Spleen (tissue), 11 donors: ENCODE data around the gene CS. TPM values are rescaled to one million over a fixed set of nuclear protein-coding genes. Genes with fewer than 3 reads are reported as not detected.

ENCODE experiments used
- DNase-seq: peaks from one replicate; pipeline ENCODE4 v3.0.0-alpha.2; 2020
- H3K27ac ChIP-seq, 8 donors: fragments of 200-600 bp; sonication (generic) in 7 of 8; 1 replicate in 4 of 8; 2 replicates in 4 of 8; pipeline versions ENCODE4 v1.5.0 to v1.8.0; 2016 to 2021; ENCODE audit warnings: inconsistent platforms in 4 of 8, mild to moderate bottlenecking in 4 of 8, moderate library complexity in 1 of 8
- H3K27me3 ChIP-seq, 7 donors: fragments of 200-600 bp; sonication (generic) in 6 of 7; replicated peaks in 1 of 7; 1 replicate in 4 of 7; 2 replicates in 3 of 7; pipeline versions ENCODE4 v1.5.0 to v1.8.0; 2016 to 2021; ENCODE audit warnings: inconsistent platforms in 3 of 7, mild to moderate bottlenecking in 1 of 7
- H3K36me3 ChIP-seq, 6 donors: fragments of 200-600 bp; sonication (generic) in 5 of 6; 1 replicate in 4 of 6; 2 replicates in 2 of 6; pipeline versions ENCODE4 v1.5.0 to v1.8.0; 2016 to 2021; ENCODE audit warnings: inconsistent platforms in 2 of 6
- H3K4me1 ChIP-seq, 6 donors: fragments of 200-600 bp; sonication (generic) in 5 of 6; 1 replicate in 3 of 6; 2 replicates in 3 of 6; pipeline versions ENCODE4 v1.5.0 to v1.8.0; 2016 to 2021; ENCODE audit warnings: inconsistent platforms in 3 of 6
- H3K4me3 ChIP-seq, 8 donors: fragments of 200-600 bp; sonication (generic) in 7 of 8; 1 replicate in 4 of 8; 2 replicates in 4 of 8; pipeline versions ENCODE4 v1.5.0 to v1.8.0; 2016 to 2021; ENCODE audit warnings: inconsistent platforms in 4 of 8, mild to moderate bottlenecking in 4 of 8, moderate library complexity in 2 of 8
- H3K9me3 ChIP-seq, 8 donors: fragments of 200-600 bp; sonication (generic) in 7 of 8; 1 replicate in 4 of 8; 2 replicates in 4 of 8; pipeline versions ENCODE4 v1.5.0 to v1.8.0; 2016 to 2021; ENCODE audit warnings: inconsistent platforms in 4 of 8
- CTCF ChIP-seq, 11 experiments: fragments of 200-600 bp in 7 of 11; fragments of 450-650 bp in 4 of 11; sonication (generic) in 4 of 11; IDR thresholded peaks in 8 of 11; conservative IDR thresholded peaks in 3 of 11; 1 replicate in 7 of 11; 2 replicates in 4 of 11; pipeline versions ENCODE4 v1.4.0 to v1.8.0; 2016 to 2021; ENCODE audit warnings: antibody characterized with exemption in 11 of 11, inconsistent platforms in 4 of 11, mild to moderate bottlenecking in 1 of 11
- POLR2A ChIP-seq, 3 donors: fragments of 450-650 bp; IDR thresholded peaks; one replicate each; pipeline ENCODE4 v1.5.1; 2017; ENCODE audit warnings: antibody characterized with exemption in 3 of 3, mild to moderate bottlenecking in 1 of 3
- POLR2AphosphoS5 ChIP-seq, 3 donors: sonication (generic); formaldehyde crosslinking; IDR thresholded peaks; one replicate each; pipeline ENCODE4 v1.5.1; 2017; ENCODE audit warnings: antibody characterized with exemption in 3 of 3
- WGBS, 5 donors: extraction: QIAGEN DNeasy Blood & Tissue Kit in 3 of 5; methylation state at CpG; one replicate each; pipeline versions ENCODE4 v1.1.5 to v1.1.7; 2013 to 2018; 5-methylcytosine and 5-hydroxymethylcytosine counted together
- intact Hi-C: fragments of 100-400 bp; cut with DNase I; formaldehyde crosslinking; loops from one replicate; pipeline ENCODE4 v1.15.0; 2023; ENCODE audit warnings: low total_unique reads
- polyA plus RNA-seq, 3 donors: library from polyadenylated mRNA; stranded (reverse); fragments of 200-250 nt; gene quantifications; one replicate each; pipeline ENCODE4 v1.2.1, GENCODE V29; 2013
- total RNA-seq, 7 donors: library from RNA; depleted of rRNA in 3 of 7; stranded (reverse); fragments of >200 nt in 3 of 7; fragmentation: NEBNext Ultra II Directional in 4 of 7; extraction: Animal tissue kit (Norgen Biotek cat#: 25700) in 4 of 7; gene quantifications; one replicate each; pipeline versions ENCODE4 v1.1.0 to v1.2.1, GENCODE V29; 2016 to 2021
- donor health status: healthy with polysubstance abuse.
- donor health status: DM: no; HTN: no; CAD: no; lungs with moderate emphysema.
- donor health status: DM: no; HTN: no; CAD: no.
- donor health status: Bipolar disorder and iron deficiency.
- donor health status: healthy.
- donor health status: DM: no; HTN: no; CAD: no.
- donor health status: DM: yes; HTN: yes; CAD: no.

CS gene
- total and polyA plus RNA-seq, 10 donors: 35.6 to 141 (median 125) TPM

- H3K36me3 ChIP-seq: peaks cover 0 to 9% (median under 1%) of the 10 kb centered on the region in 6 donors
- intact Hi-C loops: no loop called here
- 88 to 96% (median 92%) methylated on average over 3 of the region's 3 CpGs for WGBS, 5 donors
- TF ChIP-seq POLR2A (IDR thresholded peaks at IDR 0.05): no peak
- no peak for TF ChIP-seq POLR2AphosphoS5 (IDR thresholded peaks at IDR 0.05)
- TF ChIP-seq CTCF (IDR thresholded peaks at IDR 0.05 in 8 of 11, conservative IDR thresholded peaks at IDR 0.05 in 3 of 11): no peak
- H3K9me3 ChIP-seq: no peaks in the 10 kb centered on the region
- no peak overlapping the region for H3K27ac ChIP-seq
- no peak for DNase-seq
- peaks cover 20 to 36% (median 31%) of the 10 kb centered on the region in 6 donors for H3K4me1 ChIP-seq
- no peak overlapping the region for H3K4me3 ChIP-seq
- no peaks in the 10 kb centered on the region for H3K27me3 ChIP-seq
Measured at GRCh38 chr12:56260921-56261320, 39.2 kb downstream of the CS start.

- intact Hi-C loops: no loop called here
- Histone ChIP-seq H3K36me3 (peaks cover 0 to 14% (median 6%) of the 10 kb centered on the region in 6 donors), H3K27ac (no peak overlapping the region), H3K27me3 (no peaks in the 10 kb centered on the region), H3K4me1 (peaks cover 20 to 35% (median 30%) of the 10 kb centered on the region in 6 donors), H3K4me3 (no peak overlapping the region), H3K9me3 (no peaks in the 10 kb centered on the region)
- DNase-seq: no peak
- 89 to 96% (median 92%) methylated on average over 8 of the region's 8 CpGs for WGBS, 5 donors
- TF ChIP-seq POLR2A (IDR thresholded peaks at IDR 0.05): no peak
- no peak for TF ChIP-seq POLR2AphosphoS5 (IDR thresholded peaks at IDR 0.05)
- no peak for TF ChIP-seq CTCF (IDR thresholded peaks at IDR 0.05 in 8 of 11, conservative IDR thresholded peaks at IDR 0.05 in 3 of 11)
Measured at GRCh38 chr12:56260380-56260779, 39.8 kb downstream of the CS start.

GRCh38 chr12:56258820-56259183, 41.3 kb downstream of the CS start:
- Histone ChIP-seq H3K4me1 (peaks cover 20 to 35% (median 29%) of the 10 kb centered on the region in 6 donors), H3K27ac (peak overlapping the region; percentile 78 to 91 (median 86)), H3K27me3 (no peaks in the 10 kb centered on the region), H3K4me3 (peak overlapping the region; percentile 77 to 97 (median 82)), H3K9me3 (no peaks in the 10 kb centered on the region), H3K36me3 (peaks cover 0 to 30% (median 22%) of the 10 kb centered on the region in 6 donors)
- WGBS, 5 donors: 9 to 23% (median 12%) methylated on average over 9 of the region's 9 CpGs
- no peak for DNase-seq
- TF ChIP-seq POLR2AphosphoS5 (IDR thresholded peaks at IDR 0.05): no peak
- no peak for TF ChIP-seq POLR2A (IDR thresholded peaks at IDR 0.05)
- TF ChIP-seq CTCF (IDR thresholded peaks at IDR 0.05 in 8 of 11, conservative IDR thresholded peaks at IDR 0.05 in 3 of 11): no peak
- intact Hi-C loops: loop anchor here (10.0 kb wide), 1 partner anchor 64 kb away; no protein-coding TSS in a partner anchor

- Histone ChIP-seq H3K4me3 (peak within 1 kb of the TSS; percentile 77 to 97 (median 82)), H3K27me3 (no peaks in the 10 kb centered on the region), H3K4me1 (peaks cover 20 to 35% (median 29%) of the 10 kb centered on the region in 6 donors), H3K36me3 (peaks cover under 1 to 36% (median 27%) of the 10 kb centered on the region in 6 donors), H3K27ac (peak within 1 kb of the TSS; percentile 78 to 91 (median 86)), H3K9me3 (no peaks in the 10 kb centered on the region)
- 0 to 1% (median 0%) methylated on average over 19 to 78 of the region's 78 CpGs for WGBS, 5 donors
- DNase-seq: peak; percentile 95
- TF ChIP-seq POLR2A (IDR thresholded peaks at IDR 0.05) (peak in 1 of 3 donors; percentile 18), POLR2AphosphoS5 (IDR thresholded peaks at IDR 0.05) (peak; percentile 66 to 76 (median 76)), CTCF (IDR thresholded peaks at IDR 0.05 in 8 of 11, conservative IDR thresholded peaks at IDR 0.05 in 3 of 11) (peak in 10 of 11 experiments; percentile 36 to 93 (median 85))
- intact Hi-C loops: loop anchor here (10.0 kb wide), 1 partner anchor 63 kb away; no protein-coding TSS in a partner anchor
Measured at GRCh38 chr12:56258068-56258819, 41.9 kb downstream of the CS start, which contains the start of gene ANKRD52. Gene ANKRD52 (minus strand): TSS chr12:56258384. CDS start chr12:56258269, 115 bp downstream.
